ENCODE results near the gene RPS21. TPM values are rescaled to one million over a fixed set of nuclear protein-coding genes. Genes with fewer than 3 reads are reported as not detected.

Gene RPS21
- total RNA-seq, 1 experiment from 2014 or later = 2,488 TPM

- DNase-seq (ENCODE audit: low read depth, low spot score) (no peak), ATAC-seq (no peak)
- Histone ChIP-seq H3K36me3 (ENCODE audit: control insufficient read depth in 1 of 2, insufficient read depth in 2 of 2, low read length in 2 of 2) (no peaks in the 10 kb centered on the region), H3K79me2 (ENCODE audit: insufficient read depth, low read length) (peaks cover 4% of the 10 kb centered on the region; the same call in 1 of the 2 replicates), H3K9me3 (ENCODE audit: control insufficient read depth in 1 of 2, insufficient read depth in 1 of 2, low read depth in 1 of 2, low read length in 2 of 2) (no peaks in the 10 kb centered on the region), H3K27me3 (ENCODE audit: insufficient read depth, low read length) (no peaks in the 10 kb centered on the region), H3K9me2 (ENCODE audit: insufficient read depth) (no peaks in the 10 kb centered on the region), H4K20me1 (ENCODE audit: insufficient read depth) (no peaks in the 10 kb centered on the region), H3K9ac (ENCODE audit: low read length) (no peak overlapping the region), H3K4me1 (ENCODE audit: control insufficient read depth in 1 of 2, insufficient read depth in 2 of 2, low read length in 2 of 2) (peaks cover 2 to 4% of the 10 kb centered on the region in 2 experiments; a peak in 3 of 4 replicates), H3K4me3 (replicated peaks in 1 of 2; ENCODE audit: low read depth in 1 of 2, low read length in 2 of 2) (no peak overlapping the region), H3K4me2 (ENCODE audit: low read length) (no peak overlapping the region), H3K27ac (ENCODE audit: low read depth, low read length) (no peak overlapping the region), H2AFZ (ENCODE audit: low read depth, low read length, poor library complexity, severe bottlenecking) (no peak overlapping the region)
- ChIA-PET CTCF (interaction anchor here (1.0 kb wide), 1 partner anchor 10 kb away, joined by 3 read pairs; no protein-coding TSS in a partner anchor), POLR2A (no interaction called here), RAD21 (ENCODE audit: low non-redundant PET in 1 of 2, low total read pairs in 2 of 2, uncharacterized antibody in 2 of 2, unreplicated experiment in 2 of 2) (no interaction called here)
- no TSS peak for BruUV-seq (replicated peaks)
- no peak for TF ChIP-seq FOSL1 (IDR thresholded peaks at IDR 0.05; ENCODE audit: low read depth)
- TF ChIP-seq CTCF (IDR thresholded peaks at IDR 0.05 in 2 of 3, conservative IDR thresholded peaks at IDR 0.05 in 1 of 3; ENCODE audit: borderline replicate concordance in 1 of 3, insufficient read depth in 1 of 3, low read depth in 2 of 3, low read length in 2 of 3) = no peak
- TF ChIP-seq ZBTB33 (IDR thresholded peaks at IDR 0.05; ENCODE audit: extremely low read depth, insufficient replicate concordance, low read length) = no peak
- TF ChIP-seq CEBPB (IDR thresholded peaks at IDR 0.05; ENCODE audit: low read depth) = no peak
- no peak for TF ChIP-seq ZFX (IDR thresholded peaks at IDR 0.05)
- no peak for TF ChIP-seq SP1 (IDR thresholded peaks at IDR 0.05; ENCODE audit: low read depth)
- TF ChIP-seq SRF (IDR thresholded peaks at IDR 0.05; ENCODE audit: low read depth) = no peak
- TF ChIP-seq REST (IDR thresholded peaks at IDR 0.05; ENCODE audit: low read depth) = no peak
- TF ChIP-seq JUND (IDR thresholded peaks at IDR 0.05) = no peak
- TF ChIP-seq POLR2A (IDR thresholded peaks at IDR 0.05; ENCODE audit: borderline replicate concordance, extremely low read depth, insufficient read depth, insufficient read length) = no peak
- no peak for TF ChIP-seq ELF1 (IDR thresholded peaks at IDR 0.05; ENCODE audit: borderline replicate concordance, low read depth)
- no peak for TF ChIP-seq SIN3A (IDR thresholded peaks at IDR 0.05; ENCODE audit: low read depth)
- TF ChIP-seq EZH2phosphoT487 (IDR thresholded peaks at IDR 0.05; ENCODE audit: borderline replicate concordance) = no peak
- no peak for TF ChIP-seq YY1 (IDR thresholded peaks at IDR 0.05; ENCODE audit: extremely low read depth, insufficient replicate concordance, low read depth, low read length)
- TF ChIP-seq CBX3 (IDR thresholded peaks at IDR 0.05; ENCODE audit: low read depth) = no peak
- intact Hi-C loops (cut with micrococcal nuclease) = no loop called here
These were observed 13.6 kb downstream of the RPS21 start for GRCh38 chr20:62400541-62400940.

Data from HCT116 (cell line).